IMR-90 (cell line): ENCODE results near the gene NPPB. TPM values are rescaled to one million over a fixed set of nuclear protein-coding genes. Genes with fewer than 3 reads are reported as not detected.

ENCODE experiments used
- ATAC-seq: fragments of 200-7000 bp; cut with Tn5 transposase; 2 replicates; pipeline ENCODE4 v1.9.1; 2020; ENCODE audit warnings: low read depth, mild to moderate bottlenecking, moderate library complexity
- BruUV-seq: library from RNA; stranded (reverse); fragments of 400-500 nt; replicated peaks from 2 replicates; lab custom pipeline; 2021; lab: Mats Ljungman, UMichigan
- CTCF ChIA-PET: fragments of 300-600 bp; formaldehyde crosslinking; extraction: SDS; loops from one replicate; lab custom pipeline; 2021; ENCODE audit warnings: antibody characterized with exemption; lab: Yijun Ruan, JAX
- POLR2A ChIA-PET: fragments of 300-600 bp; sonication (Branson Sonifier 250); formaldehyde crosslinking; loops from one replicate; lab custom pipeline; 2022; ENCODE audit warnings: antibody characterized with exemption; ENCODE audit not compliant: unreplicated experiment; lab: Charles Lee
- DNase-seq: peaks from one replicate; pipeline ENCODE4 v3.0.0; 2013
- H2AFZ ChIP-seq: replicated peaks from 2 replicates; pipeline ENCODE3; 2013; ENCODE audit warnings: low read length, mild to moderate bottlenecking; ENCODE audit not compliant: poor library complexity
- H2AK5ac ChIP-seq: 2 replicates; pipeline ENCODE4 v1.6.1; 2013; ENCODE audit warnings: low read depth, low read length, inconsistent platforms
- H2AK9ac ChIP-seq: replicated peaks from 2 replicates; pipeline ENCODE3; 2013; ENCODE audit warnings: mild to moderate bottlenecking, low read depth, low read length, moderate library complexity; ENCODE audit not compliant: poor library complexity
- H2BK120ac ChIP-seq: 2 replicates; pipeline ENCODE4 v1.6.1; 2013; ENCODE audit warnings: low read depth, low read length, inconsistent platforms
- H2BK15ac ChIP-seq: 3 replicates; pipeline ENCODE4 v1.6.1; 2013; ENCODE audit warnings: low read depth, low read length, inconsistent platforms
- H2BK20ac ChIP-seq: 2 replicates; pipeline ENCODE4 v1.6.1; 2013; ENCODE audit warnings: low read depth, mild to moderate bottlenecking, inconsistent platforms, low read length, moderate library complexity
- H2BK5ac ChIP-seq: 2 replicates; pipeline ENCODE4 v1.6.1; 2013; ENCODE audit warnings: mild to moderate bottlenecking, low read depth, low read length, inconsistent platforms; ENCODE audit not compliant: poor library complexity, severe bottlenecking
- H3K14ac ChIP-seq: replicated peaks from 2 replicates; pipeline ENCODE4 v1.6.1; 2013; ENCODE audit warnings: low read depth, low read length, inconsistent platforms
- H3K18ac ChIP-seq: 2 replicates; pipeline ENCODE4 v1.6.1; 2013; ENCODE audit warnings: low read depth, low read length, control low read depth
- H3K23ac ChIP-seq: 2 replicates; pipeline ENCODE4 v1.6.1; 2013; ENCODE audit warnings: low read depth, low read length, inconsistent platforms
- H3K27ac ChIP-seq: 2 replicates; pipeline ENCODE4 v1.5.1; 2013; ENCODE audit warnings: mild to moderate bottlenecking, control low read depth, low read length; ENCODE audit not compliant: insufficient read depth
- H3K27me3 ChIP-seq: 2 replicates; pipeline ENCODE4 v1.6.1; 2013; ENCODE audit warnings: low read length; ENCODE audit not compliant: control insufficient read depth, insufficient read depth
- H3K36me3 ChIP-seq: 2 replicates; pipeline ENCODE4 v1.6.1; 2013; ENCODE audit warnings: low read length, mixed read lengths; ENCODE audit not compliant: control insufficient read depth, insufficient read depth
- H3K4ac ChIP-seq: 2 replicates; pipeline ENCODE4 v1.6.1; 2013; ENCODE audit warnings: low read depth, low read length, inconsistent platforms
- H3K4me1 ChIP-seq: 2 replicates; pipeline ENCODE4 v1.6.1; 2013; ENCODE audit warnings: low read length, mixed read lengths; ENCODE audit not compliant: control insufficient read depth, insufficient read depth
- H3K4me2 ChIP-seq: 2 replicates; pipeline ENCODE4 v1.6.1; 2013; ENCODE audit warnings: low read depth, mild to moderate bottlenecking, control low read depth, low read length, moderate library complexity
- H3K4me3 ChIP-seq: 2 replicates; pipeline ENCODE4 v1.5.1; 2013; ENCODE audit warnings: low read depth, mild to moderate bottlenecking, control low read depth, low read length, moderate library complexity; ENCODE audit not compliant: insufficient read depth
- H3K56ac ChIP-seq: 2 replicates; pipeline ENCODE4 v1.6.1; 2013; ENCODE audit warnings: low read length, inconsistent platforms; ENCODE audit not compliant: insufficient read depth; ENCODE audit errors: extremely low read depth
- H3K79me1 ChIP-seq, 2 experiments: 2 replicates each; pipeline ENCODE4 v1.6.1; 2013; ENCODE audit warnings: low read length in 2 of 2, inconsistent platforms in 1 of 2, low read depth in 1 of 2
- H3K9ac ChIP-seq: 2 replicates; pipeline ENCODE4 v1.6.1; 2013; ENCODE audit warnings: low read depth, low read length, control low read depth
- H3K9me1 ChIP-seq: 2 replicates; pipeline ENCODE4 v1.6.1; 2013; ENCODE audit warnings: low read length, inconsistent platforms; ENCODE audit not compliant: insufficient read depth
- H3K9me3 ChIP-seq: 2 replicates; pipeline ENCODE4 v1.6.1; 2013; ENCODE audit warnings: low read length; ENCODE audit not compliant: control insufficient read depth, insufficient read depth
- H4K20me1 ChIP-seq: 2 replicates; pipeline ENCODE4 v1.6.1; 2013; ENCODE audit warnings: low read length, inconsistent platforms; ENCODE audit not compliant: insufficient read depth
- H4K5ac ChIP-seq: 2 replicates; pipeline ENCODE4 v1.6.1; 2013; ENCODE audit warnings: mild to moderate bottlenecking, low read depth, low read length, control low read depth
- H4K8ac ChIP-seq, 2 experiments: 2 replicates each; pipeline ENCODE4 v1.6.1; 2013; ENCODE audit warnings: low read depth in 2 of 2, low read length in 2 of 2, control low read depth in 1 of 2, inconsistent platforms in 1 of 2
- H4K91ac ChIP-seq: 2 replicates; pipeline ENCODE4 v1.6.1; 2013; ENCODE audit warnings: low read depth, low read length, inconsistent platforms; ENCODE audit not compliant: insufficient read depth
- CEBPB ChIP-seq: IDR thresholded peaks from 2 replicates; pipeline ENCODE4 v1.6.1; 2012; ENCODE audit warnings: low read depth, low read length, improper control_type of control experiment
- ELK1 ChIP-seq: fragments of 150-350 bp; IDR thresholded peaks from 2 replicates; pipeline ENCODE4 v1.6.1; 2016; ENCODE audit warnings: low read depth, mild to moderate bottlenecking, low read length, moderate library complexity, borderline replicate concordance
- FOS ChIP-seq: fragments of 150-350 bp; IDR thresholded peaks from 2 replicates; pipeline ENCODE4 v1.6.1; 2016; ENCODE audit warnings: low read depth, low read length
- POLR2A ChIP-seq: IDR thresholded peaks from 2 replicates; pipeline ENCODE4 v1.6.1; 2012; ENCODE audit warnings: mild to moderate bottlenecking, low read depth, low read length
- WGBS, 2 experiments: methylation state at CpG; one replicate each; pipeline versions ENCODE4 v1.1.5 to v1.1.7; 2013; ENCODE audit warnings: missing lambda C conversion rate in 2 of 2; ENCODE audit not compliant: insufficient read length in 1 of 2; ENCODE audit errors: extremely low coverage in 2 of 2; 5-methylcytosine and 5-hydroxymethylcytosine counted together
- dilution Hi-C: fragments of 300-500 bp; cut with HindIII; formaldehyde crosslinking; loops from one replicate; pipeline ENCODE4 v1.14.3; 2018; ENCODE audit warnings: low sequenced_read_pairs; ENCODE audit not compliant: unreplicated experiment
- in situ Hi-C: fragments of 300-500 bp; cut with MboI; formaldehyde crosslinking; loops from 3 replicates; pipeline ENCODE4 v1.14.3; 2019; ENCODE audit warnings: low sequenced_read_pairs, inconsistent platforms, mixed read lengths
- intact Hi-C: fragments of 100-400 bp; cut with micrococcal nuclease; formaldehyde crosslinking; loops from 2 replicates; pipeline ENCODE4 v1.10.0; 2022
- polyA plus RNA-seq, 3 experiments: library from polyadenylated mRNA; depleted of rRNA; stranded (reverse); fragments of >200 nt; gene quantifications; 2 replicates each; pipeline ENCODE4 v1.2.3, GENCODE V29; 2012; ENCODE audit warnings: low replicate concordance in 1 of 3
- total RNA-seq: library from RNA; depleted of rRNA; stranded (reverse); fragments of >200 nt; gene quantifications from 2 replicates; pipeline ENCODE4 v1.2.3, GENCODE V29; 2012

Gene NPPB
- total and polyA plus RNA-seq, 2 of the 4 experiments (the other 2 are of a cell fraction): not detected

GRCh38 chr1:11878081-11878890, 19.5 kb upstream of the NPPB start:
- Histone ChIP-seq H2BK5ac (no peak overlapping the region), H3K4ac (no peak overlapping the region), H2BK120ac (no peak overlapping the region), H3K14ac (no peak overlapping the region), H4K8ac (no peak overlapping the region), H2AK5ac (no peak overlapping the region), H3K9me1 (no peaks in the 10 kb centered on the region), H3K4me3 (no peak overlapping the region), H3K4me2 (no peak overlapping the region), H2BK20ac (no peak overlapping the region), H3K79me1 (no peaks in the 10 kb centered on the region), H3K18ac (no peak overlapping the region), H4K5ac (no peak overlapping the region), H2AK9ac (no peak overlapping the region), H4K20me1 (no peaks in the 10 kb centered on the region), H2BK15ac (no peak overlapping the region), H3K27ac (no peak overlapping the region), H3K9me3 (no peaks in the 10 kb centered on the region; the same call in 1 of the 2 replicates), H2AFZ (no peak overlapping the region), H3K27me3 (peaks cover 64% of the 10 kb centered on the region), H3K9ac (no peak overlapping the region), H3K23ac (no peak overlapping the region), H3K56ac (no peak overlapping the region), H4K91ac (no peak overlapping the region), H3K4me1 (no peaks in the 10 kb centered on the region), H3K36me3 (no peaks in the 10 kb centered on the region)
- dilution Hi-C loops: no loop called here
- in situ Hi-C loops: no loop called here
- 78% methylated on average over 22 of the region's 31 CpGs; no CpG with 5 or more reads in 1 of the 2 experiments for WGBS, 2 experiments
- no TSS peak for BruUV-seq
- ChIA-PET CTCF (no interaction called here), POLR2A (no interaction called here)
- no peak for DNase-seq
- TF ChIP-seq ELK1 (no peak), CEBPB (no peak), POLR2A (no peak), FOS (no peak)
- no peak for ATAC-seq
- intact Hi-C loops: no loop called here
